GM15510 (cell line): ENCODE data around the gene FRS3.

Source experiments
- POLR2A ChIP-seq: IDR thresholded peaks from 3 replicates; pipeline ENCODE4 v1.6.1; 2011; ENCODE audit warnings: borderline replicate concordance; ENCODE audit not compliant: insufficient read length; ENCODE audit errors: extremely low read depth

Gene FRS3

DNA sequence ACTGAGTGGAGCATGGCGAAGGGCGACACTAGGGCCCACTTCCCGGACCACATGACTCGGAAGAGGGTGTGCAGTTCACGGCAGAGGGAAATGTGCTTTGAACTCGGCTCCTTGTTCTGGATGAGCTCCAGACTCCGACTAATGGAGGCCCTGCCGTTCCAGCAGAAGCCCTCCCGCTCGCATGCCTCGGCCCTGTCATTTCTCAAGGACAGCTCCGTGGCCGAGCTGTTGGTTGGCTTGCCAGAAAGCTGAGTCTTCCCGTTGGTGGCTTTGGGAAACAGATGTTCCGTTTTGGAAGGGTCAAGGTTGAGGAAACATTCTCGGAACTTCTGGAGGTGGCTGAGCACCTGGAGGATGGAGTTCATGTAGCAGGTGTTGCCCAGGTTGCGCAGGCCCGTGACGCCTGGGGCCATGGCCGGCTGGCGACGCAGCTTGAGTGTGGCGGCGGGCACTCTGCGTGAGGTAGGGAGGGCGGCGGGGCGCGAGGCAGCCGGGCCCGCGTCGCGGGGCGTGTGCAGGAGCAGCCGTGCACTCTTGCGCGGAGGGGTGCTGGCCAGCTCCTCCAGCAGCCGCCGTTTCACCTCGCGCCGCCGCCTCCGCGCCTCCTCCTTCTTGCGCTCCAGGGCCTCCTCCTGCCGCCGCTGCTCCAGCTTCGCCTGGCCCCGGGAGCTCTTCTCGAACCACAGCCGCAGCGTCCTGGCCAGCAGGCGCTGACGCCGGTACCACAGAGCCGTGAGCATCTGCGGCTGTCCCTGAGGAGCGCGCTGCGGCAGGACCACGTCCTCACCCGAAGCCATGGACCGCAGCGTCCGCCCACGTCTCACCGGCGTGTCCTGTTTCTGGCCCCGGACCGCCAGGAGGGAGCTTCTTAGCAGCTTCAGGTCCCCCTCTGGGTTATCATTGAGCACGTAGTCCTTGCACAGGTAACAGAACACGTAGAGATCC is 26.4 kb upstream of the FRS3 start:
- TF ChIP-seq POLR2A, result no peak

DNA sequence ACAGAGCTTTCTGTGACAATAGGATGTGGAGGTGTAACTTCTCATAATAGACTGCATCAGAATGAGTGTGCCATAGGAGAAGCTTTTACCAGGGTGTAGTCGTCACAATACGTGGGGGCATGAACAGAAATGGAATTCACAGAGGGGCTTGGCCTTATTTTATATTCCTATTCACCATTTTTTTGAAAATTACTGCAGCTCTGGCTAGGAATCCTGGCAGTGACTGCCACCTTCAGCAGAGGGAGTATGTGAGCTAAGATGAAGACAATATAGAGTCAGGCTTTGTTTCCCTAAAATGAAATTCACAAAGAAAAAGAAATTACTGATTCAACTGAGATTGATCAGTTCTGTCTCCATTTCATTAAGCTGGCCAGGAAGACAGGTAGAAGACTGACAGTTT is 21.7 kb upstream of the FRS3 start:
- no peak for TF ChIP-seq POLR2A

DNA sequence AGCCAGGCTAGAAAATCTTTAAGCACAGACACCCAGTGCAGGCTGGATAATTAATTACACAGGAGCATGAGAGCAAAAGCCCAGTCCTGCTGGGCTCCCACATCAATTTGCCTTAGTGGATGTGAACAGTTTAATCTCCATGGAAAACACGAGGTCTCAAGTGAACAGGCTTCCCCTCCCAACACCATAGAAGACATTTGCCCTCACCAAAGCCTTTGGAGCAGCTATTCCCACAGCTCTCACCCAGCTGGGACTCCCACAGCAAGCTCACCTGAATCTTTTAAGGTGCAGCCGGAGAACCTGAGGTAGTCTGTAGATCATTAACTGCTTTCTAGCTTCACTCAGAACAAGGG is 19.8 kb upstream of the FRS3 start:
- no peak for TF ChIP-seq POLR2A

DNA sequence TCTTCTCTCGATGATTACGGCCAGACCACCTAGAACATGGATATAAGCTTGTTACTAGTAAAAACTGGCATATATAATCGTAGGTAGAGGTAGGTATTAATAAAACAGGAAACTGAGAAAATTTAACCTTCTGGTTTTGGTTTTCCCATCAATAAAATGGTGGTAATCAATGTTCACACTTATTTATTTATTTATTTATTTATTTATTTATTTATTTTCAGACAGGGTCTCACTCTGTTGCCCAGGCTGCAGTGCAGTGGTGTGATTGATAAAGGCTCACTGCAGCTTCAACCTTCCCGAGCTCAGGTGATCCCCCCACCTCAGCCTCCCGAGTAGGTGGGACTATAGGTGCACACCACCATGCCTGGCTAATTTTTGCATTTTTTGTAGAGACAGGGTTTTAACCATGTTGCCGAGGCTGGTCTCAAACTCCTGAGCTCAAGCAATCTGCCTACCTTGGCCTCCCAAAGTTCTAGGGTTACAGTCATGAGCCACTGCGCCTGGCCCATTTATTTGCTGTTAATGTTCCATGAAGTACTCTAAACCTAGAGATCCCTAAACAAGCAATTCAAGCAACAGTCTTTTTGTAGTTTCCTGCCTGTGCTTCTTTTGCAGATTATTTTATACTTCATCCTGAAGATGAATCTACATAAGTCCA is 19.3 kb upstream of the FRS3 start:
- no peak for TF ChIP-seq POLR2A

DNA sequence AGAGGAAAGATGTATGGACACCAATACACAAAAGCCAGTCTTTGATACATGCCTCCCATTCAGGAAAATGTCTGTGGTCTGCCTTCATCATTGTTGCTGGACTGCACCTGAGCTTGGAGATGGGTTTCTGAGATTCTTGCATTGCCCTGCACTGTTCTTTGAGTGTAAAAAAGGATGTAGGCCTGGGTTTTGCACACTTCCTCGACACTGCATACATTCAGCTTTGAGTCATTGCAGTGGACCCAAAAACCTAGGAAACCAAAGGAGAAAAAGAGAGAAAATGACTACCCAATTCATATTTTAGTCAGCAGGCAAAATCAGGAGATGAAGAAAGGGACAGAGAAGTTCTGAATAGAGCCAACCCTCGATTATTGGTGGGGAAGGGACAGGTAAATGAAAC is 16.8 kb upstream of the FRS3 start:
- TF ChIP-seq POLR2A, result no peak

DNA sequence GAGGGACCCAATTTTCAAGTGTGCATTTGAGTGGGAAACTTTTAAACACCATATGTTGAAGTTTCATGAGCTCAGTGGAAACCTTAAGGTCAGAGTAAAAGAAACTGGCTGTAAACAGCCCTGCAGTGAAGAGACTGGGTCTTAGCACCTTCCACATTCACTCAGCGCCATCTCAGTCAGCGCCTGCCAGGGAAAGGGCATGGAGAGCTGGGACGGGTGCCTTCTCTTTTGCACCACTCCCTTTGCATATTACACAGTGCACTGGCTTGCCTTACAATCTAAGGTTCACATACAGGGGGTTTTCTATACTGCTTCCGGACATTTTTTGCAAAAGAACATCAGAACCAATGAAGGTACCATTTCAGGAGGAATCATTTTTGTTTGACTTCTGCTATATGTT is 12.3 kb upstream of the FRS3 start:
- peak; percentile 17 for TF ChIP-seq POLR2A

DNA sequence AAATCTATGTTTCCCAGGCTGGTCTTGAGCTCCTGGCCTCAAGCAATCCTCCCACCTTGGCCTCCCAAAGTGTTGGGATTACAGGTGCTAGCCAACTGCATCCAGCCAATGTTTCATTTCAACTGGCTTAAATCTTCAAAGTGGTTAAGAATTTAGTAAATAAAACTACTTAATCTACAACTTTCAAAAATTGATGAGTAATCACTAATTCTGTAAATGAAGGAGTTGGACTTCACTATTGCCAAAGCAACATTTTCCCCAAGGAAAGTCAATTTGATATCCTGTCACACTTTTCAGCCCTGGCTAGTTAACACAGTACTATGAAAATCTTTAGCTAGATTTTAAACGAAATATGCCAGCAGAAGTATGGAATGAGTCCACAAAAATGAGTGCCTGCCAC is 11.6 kb upstream of the FRS3 start:
- TF ChIP-seq POLR2A, result no peak

DNA sequence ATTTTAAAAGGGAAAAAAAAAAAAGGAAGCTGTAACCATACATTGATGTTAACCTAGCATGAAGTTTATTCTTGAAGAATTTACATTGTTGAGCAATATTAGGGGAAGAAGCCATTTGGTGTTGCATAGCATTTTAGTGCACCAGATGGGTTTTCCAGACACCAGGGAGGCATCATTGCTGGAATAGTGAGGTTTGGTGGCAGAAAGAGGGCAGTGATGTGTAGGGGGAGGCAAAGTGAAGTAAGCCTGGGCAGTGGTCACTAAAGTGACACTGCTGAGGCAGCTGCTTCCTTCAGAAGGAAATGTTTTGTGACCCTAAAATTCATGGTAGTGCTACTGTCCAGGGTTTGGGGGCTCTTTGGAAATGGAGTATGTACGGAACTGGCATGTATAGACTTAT is 10.3 kb upstream of the FRS3 start:
- TF ChIP-seq POLR2A, result no peak

DNA sequence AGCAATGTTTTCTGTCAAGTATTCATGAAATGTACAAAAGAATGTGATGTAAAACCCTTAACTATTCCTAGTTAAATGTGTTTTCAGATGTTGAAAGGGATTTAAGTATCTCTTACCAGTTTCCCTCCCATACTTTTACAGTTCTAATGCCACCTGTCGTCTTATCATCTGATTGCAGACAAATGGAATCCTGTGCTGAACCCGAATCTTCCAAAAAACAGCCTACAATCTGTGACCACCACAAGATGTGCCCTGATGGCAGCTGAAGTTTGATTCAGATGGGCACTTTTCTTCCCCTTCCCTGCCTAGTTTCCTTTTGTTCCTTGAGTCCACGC is 9.7 kb upstream of the FRS3 start:
- TF ChIP-seq POLR2A, result no peak

DNA sequence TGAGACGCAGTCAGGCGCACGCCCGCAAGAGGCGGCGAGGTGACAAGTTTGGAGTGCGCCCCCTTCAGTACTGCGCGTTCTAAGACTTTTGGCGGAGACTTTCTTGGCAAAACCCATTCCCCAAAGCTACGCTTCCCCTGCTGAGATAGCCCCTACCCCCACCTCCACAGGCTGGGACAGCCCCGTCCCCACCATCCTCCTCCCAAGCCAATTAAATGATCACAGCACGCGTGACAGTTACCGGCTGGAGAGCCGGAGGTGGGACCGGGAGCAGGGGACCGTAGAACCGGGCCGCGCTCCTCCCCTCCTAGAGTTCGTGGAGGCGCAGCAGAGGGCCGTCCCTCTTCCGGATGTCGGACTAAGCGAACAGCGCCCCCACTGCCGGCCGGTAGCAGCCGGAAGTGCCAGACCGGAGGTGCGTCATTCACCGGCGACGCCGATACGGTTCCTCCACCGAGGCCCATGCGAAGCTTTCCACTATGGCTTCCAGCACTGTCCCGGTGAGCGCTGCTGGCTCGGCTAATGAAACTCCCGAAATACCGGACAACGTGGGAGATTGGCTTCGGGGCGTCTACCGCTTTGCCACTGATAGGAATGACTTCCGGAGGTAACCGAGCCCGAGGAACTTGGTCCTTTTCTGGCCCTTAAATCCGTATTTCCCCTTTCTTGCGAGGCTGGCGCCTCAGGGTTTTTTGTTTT is 7.7 kb upstream of the FRS3 start, which contains the start of gene TOMM6:
TOMM6 (plus strand) TSS at position 476 of the 699 bp plus-strand sequence; CDS start at position 480, 4 bp downstream.
- peak; percentile 86 for TF ChIP-seq POLR2A

DNA sequence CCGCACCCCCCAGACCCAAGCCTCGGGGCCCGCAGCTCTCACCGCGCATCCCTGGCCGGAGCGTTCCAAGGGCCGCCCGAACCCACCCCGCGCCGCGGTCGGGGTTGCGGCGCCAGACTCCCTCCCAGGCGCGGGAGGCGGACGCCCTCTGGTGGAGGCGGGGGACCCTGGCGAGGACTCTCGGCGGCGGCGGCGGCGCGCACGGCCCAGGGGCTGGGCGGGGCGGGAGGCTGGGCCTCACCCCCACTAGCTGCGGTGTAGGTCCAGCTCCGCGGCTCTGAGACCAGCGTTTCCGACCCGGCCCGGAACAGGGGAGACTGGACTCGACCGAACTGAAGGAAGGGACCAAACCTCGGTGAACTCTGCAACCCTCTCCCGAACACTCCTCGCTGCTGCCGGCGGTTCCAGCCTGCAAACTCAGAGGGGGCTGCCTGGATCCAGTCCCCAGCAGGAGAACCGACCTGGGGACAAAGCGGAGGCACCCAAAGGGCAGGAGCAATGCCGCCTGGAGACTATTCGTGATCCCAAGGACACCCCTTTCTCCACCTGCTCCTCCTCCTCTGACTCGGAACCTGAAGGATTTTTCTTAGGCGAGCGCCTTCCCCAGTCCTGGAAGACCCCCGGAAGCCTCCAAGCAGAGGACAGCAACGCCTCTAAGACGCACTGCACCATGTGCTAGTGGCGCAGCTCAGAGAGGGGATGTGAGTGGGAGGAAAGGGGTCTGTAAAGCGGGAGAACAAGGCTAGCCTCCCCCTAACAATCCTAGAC is 6.9 kb upstream of the FRS3 start:
- TF ChIP-seq POLR2A, result peak; percentile 42

DNA sequence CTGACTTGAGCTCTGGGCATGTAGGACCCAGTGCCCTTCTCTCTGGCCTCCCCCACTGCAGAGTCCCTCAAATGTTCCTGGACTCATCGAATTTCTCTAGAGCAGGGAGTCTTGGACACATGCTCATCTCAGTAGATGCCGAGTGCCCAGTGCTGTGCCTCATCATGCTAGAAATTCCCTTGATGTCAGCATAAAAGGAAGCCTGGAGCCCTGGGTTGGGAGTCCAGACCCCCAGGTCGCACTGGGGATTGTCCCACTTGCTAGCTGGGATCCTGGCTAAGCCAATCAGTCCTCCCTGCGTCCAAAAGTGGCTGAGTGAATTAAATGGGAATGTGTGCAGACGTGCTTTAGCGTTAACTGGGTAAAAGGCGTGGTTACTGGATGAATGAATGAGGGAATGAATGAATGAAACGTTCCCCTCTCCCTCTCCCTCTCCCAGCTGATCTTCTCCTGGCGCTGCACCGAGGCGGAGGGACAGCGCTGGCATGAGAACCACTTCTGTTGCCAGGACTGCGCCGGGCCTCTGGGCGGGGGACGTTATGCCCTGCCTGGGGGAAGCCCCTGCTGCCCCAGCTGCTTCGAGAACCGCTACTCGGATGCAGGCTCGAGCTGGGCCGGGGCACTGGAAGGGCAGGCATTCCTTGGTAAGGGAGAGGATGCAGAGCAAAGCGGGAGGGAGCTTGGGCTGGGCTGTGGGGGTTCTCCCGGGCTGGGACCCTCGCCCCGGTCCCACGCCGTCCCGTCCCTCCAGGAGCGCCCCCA is 6.2 kb upstream of the FRS3 start:
- TF ChIP-seq POLR2A, result no peak

DNA sequence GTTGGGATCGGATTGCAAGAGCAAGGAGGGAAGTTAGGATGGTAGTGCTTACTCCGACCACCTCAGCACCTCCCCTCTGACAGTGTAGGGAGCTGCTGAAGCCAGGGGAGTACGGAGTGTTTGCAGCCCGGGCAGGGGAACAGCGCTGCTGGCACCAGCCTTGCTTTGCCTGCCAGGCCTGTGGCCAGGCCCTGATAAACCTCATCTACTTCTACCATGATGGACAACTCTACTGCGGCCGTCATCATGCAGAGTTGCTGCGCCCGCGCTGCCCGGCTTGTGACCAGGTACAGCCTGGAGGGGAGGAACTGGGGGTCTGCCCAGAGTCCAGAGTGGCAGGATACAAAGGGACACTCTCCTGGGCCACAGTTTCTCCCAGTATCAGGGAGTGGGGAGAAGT is 5.6 kb upstream of the FRS3 start:
- TF ChIP-seq POLR2A, result no peak

DNA sequence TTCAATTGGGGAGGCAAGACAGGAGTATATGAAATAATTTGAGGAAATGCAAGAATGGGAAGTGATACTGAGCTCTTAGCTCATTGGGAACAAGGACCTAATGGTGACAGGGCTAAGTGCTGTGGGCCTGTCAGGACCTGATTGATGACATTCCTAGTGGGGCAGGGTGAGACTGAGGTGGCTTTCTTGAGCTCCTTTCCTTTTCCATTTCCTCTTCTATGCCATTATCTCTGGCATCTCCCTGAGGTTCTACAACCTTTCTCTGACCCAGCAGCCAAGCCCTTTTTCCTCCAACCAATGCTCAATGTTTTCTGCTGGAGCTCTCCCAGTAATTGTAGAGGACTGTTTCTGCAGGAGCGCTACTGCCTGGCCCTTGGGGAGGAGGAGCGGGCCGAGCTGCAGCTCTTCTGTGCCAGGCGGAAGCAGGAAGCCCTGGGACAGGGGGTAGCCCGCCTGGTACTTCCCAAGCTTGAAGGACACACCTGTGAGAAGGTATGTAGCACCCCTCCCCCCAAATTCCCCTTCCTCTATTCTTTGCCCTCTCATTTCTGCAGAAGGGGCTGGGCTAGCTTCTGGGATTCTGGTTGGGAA is 5.0 kb upstream of the FRS3 start:
- TF ChIP-seq POLR2A, result no peak
